Testis (tissue), 3 donors: ENCODE measurements around the gene ZNF14. TPM values are rescaled to one million over a fixed set of nuclear protein-coding genes. Genes with fewer than 3 reads are reported as not detected.

Source experiments
- DNase-seq: peaks from one replicate; pipeline ENCODE4 v3.0.0-alpha.2; 2019
- H3K27ac ChIP-seq, 2 donors: fragments of 200-600 bp; sonication (generic); one replicate each; pipeline ENCODE4 v1.5.1; 2019
- H3K27me3 ChIP-seq: fragments of 200-600 bp; sonication (generic); one replicate; pipeline ENCODE4 v1.5.1; 2019
- H3K36me3 ChIP-seq: fragments of 200-600 bp; sonication (generic); one replicate; pipeline ENCODE4 v1.5.1; 2017; ENCODE audit warnings: low read depth; ENCODE audit errors: missing control alignments
- H3K4me1 ChIP-seq: fragments of 200-600 bp; sonication (generic); one replicate; pipeline ENCODE4 v1.5.1; 2019
- H3K4me3 ChIP-seq, 2 donors: fragments of 200-600 bp; sonication (generic); one replicate each; pipeline ENCODE4 v1.5.1; 2017 to 2019
- H3K9me3 ChIP-seq: fragments of 200-600 bp; sonication (generic); one replicate; pipeline ENCODE4 v1.5.1; 2017
- CTCF ChIP-seq, 3 experiments: fragments of 450-650 bp in 2 of 3; fragments of 200-600 bp in 1 of 3; sonication (generic) in 1 of 3; IDR thresholded peaks; one replicate each; pipeline ENCODE4 v1.5.1; 2016 to 2019; ENCODE audit warnings: antibody characterized with exemption in 3 of 3, mild to moderate bottlenecking in 2 of 3, moderate library complexity in 1 of 3
- POLR2A ChIP-seq: fragments of 450-650 bp; IDR thresholded peaks from one replicate; pipeline ENCODE4 v1.6.1; 2017; ENCODE audit warnings: antibody characterized with exemption, mild to moderate bottlenecking, moderate library complexity
- WGBS, 2 donors: methylation state at CpG; one replicate each; pipeline ENCODE4 v1.1.5; 2018; 5-methylcytosine and 5-hydroxymethylcytosine counted together
- intact Hi-C: fragments of 100-400 bp; cut with DNase I; formaldehyde crosslinking; loops from one replicate; pipeline ENCODE4 v1.15.1; 2023; ENCODE audit warnings: low total_unique reads
- polyA plus RNA-seq: library from polyadenylated mRNA; stranded (reverse); fragments of 350-450 nt; fragmentation: Illumina TruSeq; extraction: RNeasy Lipid Tissue Mini Kit (QIAGEN cat#74804); gene quantifications from one replicate; pipeline ENCODE4 v1.2.3, GENCODE V29; 2014; ENCODE audit warnings: low read depth, low replicate concordance; ENCODE audit not compliant: insufficient read depth
- small RNA-seq, 2 donors: library from RNA; depleted of rRNA; stranded (forward); fragments of <200 nt; gene quantifications; one replicate each; pipeline ENCODE3, GENCODE V24; 2016
- total RNA-seq, 2 donors: library from RNA; depleted of rRNA; stranded (reverse); fragments of >200 nt; gene quantifications; one replicate each; pipeline ENCODE4 v1.2.3, GENCODE V29; 2016

The ZNF14 gene
- total and polyA plus RNA-seq, 3 donors from 2014 or later: 3.0 to 12.1 (median 10.7) TPM

GRCh38 chr19:19661141-19661674, 71.7 kb downstream of the ZNF14 start:
- Histone ChIP-seq H3K36me3 (no peaks in the 10 kb centered on the region), H3K4me1 (peaks cover 10% of the 10 kb centered on the region), H3K9me3 (no peaks in the 10 kb centered on the region), H3K4me3 (no peak overlapping the region), H3K27ac (no peak overlapping the region), H3K27me3 (no peaks in the 10 kb centered on the region)
- TF ChIP-seq CTCF (IDR thresholded peaks at IDR 0.05) (no peak), POLR2A (no peak)
- WGBS, 2 donors: 86 to 87% methylated on average over 10 of the region's 10 CpGs
- DNase-seq: no peak
- intact Hi-C loops: no loop called here

Small RNAs within 50 kb of the gene (small RNA-seq; reads per million reads assigned to genes)
- gene AC011458.2 (0 reads per million in 2 donors), gene AC011477.5 (0 reads per million in 2 donors)

Other genes with a start within 250 kb of the ZNF14 start
- gene TSSK6, start 217.6 kb downstream of the ZNF14 start, total RNA-seq: 100 to 1,000 TPM; 117 to 722 TPM
- 125 TPM for gene TSSK6, start 217.6 kb downstream of the ZNF14 start, polyA plus RNA-seq
- gene NDUFA13, start 216.9 kb downstream of the ZNF14 start, total RNA-seq: 100 to 1,000 TPM; 210 to 283 TPM
- gene NDUFA13, start 216.9 kb downstream of the ZNF14 start, polyA plus RNA-seq: 260 TPM
- gene YJEFN3, start 204.2 kb downstream of the ZNF14 start, total RNA-seq: 10 to 100 TPM; 29.3 to 49.1 TPM
- gene YJEFN3, start 204.2 kb downstream of the ZNF14 start, polyA plus RNA-seq: 24.2 TPM
- 1 to 10 TPM; 5.6 to 9.5 TPM for gene CILP2, start 194.8 kb downstream of the ZNF14 start, total RNA-seq
- gene CILP2, start 194.8 kb downstream of the ZNF14 start, polyA plus RNA-seq: 10.0 TPM
- gene PBX4, start 114.4 kb downstream of the ZNF14 start, total RNA-seq: 10 to 100 TPM; 16.2 to 28.3 TPM
- gene PBX4, start 114.4 kb downstream of the ZNF14 start, polyA plus RNA-seq: 18.0 TPM
- 100 to 1,000 TPM; 181 to 224 TPM for gene LPAR2, start 104.9 kb downstream of the ZNF14 start, total RNA-seq
- gene LPAR2, start 104.9 kb downstream of the ZNF14 start, polyA plus RNA-seq: 73.9 TPM
- 10 to 100 TPM; 13.4 to 15.2 TPM for gene GMIP, start 89.5 kb downstream of the ZNF14 start, total RNA-seq
- gene GMIP, start 89.5 kb downstream of the ZNF14 start, polyA plus RNA-seq: 8.8 TPM
- gene ATP13A1, start 69.4 kb downstream of the ZNF14 start, total RNA-seq: 100 to 1,000 TPM; 292 to 360 TPM
- 64.1 TPM for gene ATP13A1, start 69.4 kb downstream of the ZNF14 start, polyA plus RNA-seq
- 10 to 100 TPM in 1 of 2 donors, 1 to 10 TPM in 1; 9.2 to 12.0 TPM for gene ZNF101, start 64.3 kb downstream of the ZNF14 start, total RNA-seq
- gene ZNF101, start 64.3 kb downstream of the ZNF14 start, polyA plus RNA-seq: 15.6 TPM
- 10 to 100 TPM; 28.9 to 39.4 TPM for gene ZNF506, start 88.6 kb upstream of the ZNF14 start, total RNA-seq
- 12.5 TPM for gene ZNF506, start 88.6 kb upstream of the ZNF14 start, polyA plus RNA-seq
- gene ZNF253, start 132.8 kb upstream of the ZNF14 start, total RNA-seq: 10 to 100 TPM; 10.2 to 15.3 TPM
- gene ZNF253, start 132.8 kb upstream of the ZNF14 start, polyA plus RNA-seq: 4.1 TPM
- 10 to 100 TPM; 10.7 to 14.1 TPM for gene ZNF93, start 167.8 kb upstream of the ZNF14 start, total RNA-seq
- 4.9 TPM for gene ZNF93, start 167.8 kb upstream of the ZNF14 start, polyA plus RNA-seq